NCI-H345 treated with DMSO at 0.1 percent for 48 hours (cell line): ENCODE measurements around the gene LAMTOR2.

Source experiments
- DNase-seq: peaks from one replicate; lab custom pipeline; 2025; ENCODE audit not compliant: unreplicated experiment; lab: John Stamatoyannopoulos, UW

The LAMTOR2 gene

DNA sequence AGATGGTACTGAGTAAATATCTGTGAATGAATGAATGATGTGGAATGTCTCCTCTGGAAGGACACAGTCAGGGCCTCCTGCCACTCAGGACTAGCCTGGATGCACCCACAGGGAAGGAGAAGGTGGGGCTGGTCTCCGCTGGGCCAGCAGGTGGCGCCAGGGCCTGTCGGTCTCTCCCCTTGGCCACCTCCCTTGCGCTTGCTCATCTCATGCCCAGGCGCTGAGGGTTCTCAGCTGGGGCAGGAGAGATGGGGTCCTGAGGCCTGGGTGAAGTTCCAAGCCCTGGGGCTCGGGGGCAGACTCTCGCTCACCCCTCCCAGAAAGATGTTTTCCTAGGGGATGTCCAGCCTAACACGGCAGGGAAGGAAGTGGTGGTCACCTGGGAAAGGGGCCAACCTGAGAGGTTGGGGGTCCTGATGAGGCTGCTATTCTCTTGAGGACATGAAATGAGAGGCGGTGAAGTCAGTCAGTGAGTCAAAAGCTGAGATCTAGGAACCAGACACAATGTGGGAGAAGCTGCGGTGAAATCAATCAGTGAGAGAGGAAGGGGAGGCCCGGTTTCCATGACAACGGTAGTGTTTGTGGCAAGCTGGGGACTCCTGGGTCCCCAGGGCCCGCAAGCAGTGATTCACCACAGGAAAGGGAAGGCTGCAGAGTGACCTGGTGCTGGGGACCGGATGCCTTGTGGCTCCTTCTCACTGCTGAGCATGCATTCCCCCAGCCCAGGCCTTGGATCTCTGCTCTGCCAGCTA lies 42.2 kb downstream of the LAMTOR2 start:
- peak; percentile 96 for DNase-seq

- DNase-seq: no peak
Observed at GRCh38 chr1:156097499-156098178, 43.1 kb downstream of the LAMTOR2 start.

- DNase-seq: no peak
Observed at GRCh38 chr1:156098784-156099183, 44.2 kb downstream of the LAMTOR2 start.

DNA sequence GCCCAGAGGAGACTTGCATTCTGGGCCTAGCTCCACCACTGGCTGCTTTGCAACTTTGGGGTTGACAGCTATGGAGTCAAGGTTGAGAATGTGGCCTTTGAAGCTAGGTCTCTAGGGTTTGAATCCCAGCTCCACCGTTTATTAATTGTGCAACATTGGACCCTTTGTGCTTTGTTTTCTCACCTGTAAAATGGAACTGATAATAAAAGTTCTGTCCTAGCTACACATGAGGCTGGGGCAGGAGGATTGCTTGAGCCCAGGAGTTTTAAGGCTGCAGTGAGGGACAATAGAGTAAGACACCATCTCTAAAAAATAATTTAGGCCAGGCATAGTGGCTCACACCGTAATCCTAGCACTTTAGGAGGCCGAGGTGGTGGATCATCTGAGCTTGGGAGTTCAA lies 44.7 kb downstream of the LAMTOR2 start:
- DNase-seq: no peak

DNA sequence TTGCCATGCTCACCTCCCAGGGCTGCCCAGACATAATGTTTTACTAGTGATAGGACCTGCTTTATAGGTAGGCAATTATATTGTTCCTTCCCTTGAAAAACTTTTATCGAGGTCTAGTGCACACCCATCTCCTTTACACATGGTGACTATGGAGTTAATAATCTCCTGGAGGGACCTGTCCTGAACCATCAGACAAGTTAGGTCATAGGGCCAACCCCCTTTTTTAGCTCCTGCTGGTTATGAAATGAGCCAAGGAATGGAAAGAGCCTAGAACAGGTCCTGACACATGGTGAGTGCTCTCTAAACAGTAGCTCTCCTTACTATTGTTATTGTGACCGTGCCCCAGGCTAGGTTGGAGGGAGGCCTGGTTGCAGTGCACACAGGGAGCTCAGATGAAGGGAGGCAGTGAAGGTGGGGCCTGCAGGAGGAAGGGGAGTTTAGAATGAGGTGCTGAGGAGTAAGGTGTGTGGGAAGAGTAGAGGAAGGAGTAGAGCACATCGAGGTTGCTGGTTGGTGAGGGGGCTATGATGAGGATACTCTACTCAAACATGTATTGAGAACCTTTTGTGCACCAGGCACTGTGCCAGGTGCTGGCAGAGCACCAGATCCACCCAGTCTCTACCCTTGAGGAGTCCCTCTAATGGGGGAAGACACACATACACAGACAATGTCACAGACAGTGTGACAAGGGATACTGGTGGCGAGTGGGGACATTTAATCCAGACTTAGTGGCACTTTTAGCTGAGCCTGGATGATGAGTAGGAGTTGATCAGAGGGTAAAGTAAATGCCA lies 45.8 kb downstream of the LAMTOR2 start:
- peak; percentile 88 for DNase-seq

GRCh38 chr1:156101880-156102279 lies 47.3 kb downstream of the LAMTOR2 start:
- DNase-seq: no peak

- DNase-seq: no peak
Observed at GRCh38 chr1:156102633-156103511, 48.3 kb downstream of the LAMTOR2 start.

- DNase-seq: no peak
Observed at GRCh38 chr1:156103521-156103947, 49.0 kb downstream of the LAMTOR2 start.

DNA sequence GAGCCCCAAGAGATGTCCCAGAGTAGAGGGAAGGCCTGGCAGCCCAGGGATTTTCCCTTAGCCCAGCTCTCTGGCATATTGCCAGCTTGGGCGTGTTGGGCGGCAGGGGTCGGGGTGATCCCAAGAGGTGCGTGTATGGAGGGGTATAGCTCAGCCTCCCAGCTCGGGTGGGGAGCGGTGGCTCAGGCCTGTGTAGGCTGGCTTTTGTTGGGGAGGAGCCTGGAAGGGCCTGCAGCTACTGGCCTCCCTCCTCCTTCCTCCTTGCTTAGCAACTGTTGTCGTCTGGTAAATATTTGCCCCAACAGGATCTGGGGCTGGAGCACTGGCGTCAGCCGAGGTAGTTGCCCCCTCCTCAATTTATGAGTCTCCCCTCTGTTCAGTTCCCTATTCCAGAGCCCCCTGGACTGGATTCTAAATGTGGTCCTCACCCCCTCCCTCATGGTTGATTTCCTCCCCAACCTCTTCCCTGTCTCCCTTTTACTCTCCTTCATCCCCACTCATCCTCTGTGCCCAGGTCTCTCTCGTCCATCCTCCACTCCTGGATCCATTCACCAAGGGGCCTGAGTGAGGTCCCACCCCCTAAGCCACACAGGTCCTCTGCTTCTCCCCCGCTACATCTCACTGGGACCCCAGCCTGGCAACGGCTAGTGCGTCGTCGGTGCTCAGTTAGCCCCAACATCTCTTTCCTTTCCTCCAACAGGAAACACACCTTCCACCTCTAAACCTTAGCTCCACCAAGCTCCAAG lies 49.7 kb downstream of the LAMTOR2 start:
- peak; percentile 96 for DNase-seq

DNA sequence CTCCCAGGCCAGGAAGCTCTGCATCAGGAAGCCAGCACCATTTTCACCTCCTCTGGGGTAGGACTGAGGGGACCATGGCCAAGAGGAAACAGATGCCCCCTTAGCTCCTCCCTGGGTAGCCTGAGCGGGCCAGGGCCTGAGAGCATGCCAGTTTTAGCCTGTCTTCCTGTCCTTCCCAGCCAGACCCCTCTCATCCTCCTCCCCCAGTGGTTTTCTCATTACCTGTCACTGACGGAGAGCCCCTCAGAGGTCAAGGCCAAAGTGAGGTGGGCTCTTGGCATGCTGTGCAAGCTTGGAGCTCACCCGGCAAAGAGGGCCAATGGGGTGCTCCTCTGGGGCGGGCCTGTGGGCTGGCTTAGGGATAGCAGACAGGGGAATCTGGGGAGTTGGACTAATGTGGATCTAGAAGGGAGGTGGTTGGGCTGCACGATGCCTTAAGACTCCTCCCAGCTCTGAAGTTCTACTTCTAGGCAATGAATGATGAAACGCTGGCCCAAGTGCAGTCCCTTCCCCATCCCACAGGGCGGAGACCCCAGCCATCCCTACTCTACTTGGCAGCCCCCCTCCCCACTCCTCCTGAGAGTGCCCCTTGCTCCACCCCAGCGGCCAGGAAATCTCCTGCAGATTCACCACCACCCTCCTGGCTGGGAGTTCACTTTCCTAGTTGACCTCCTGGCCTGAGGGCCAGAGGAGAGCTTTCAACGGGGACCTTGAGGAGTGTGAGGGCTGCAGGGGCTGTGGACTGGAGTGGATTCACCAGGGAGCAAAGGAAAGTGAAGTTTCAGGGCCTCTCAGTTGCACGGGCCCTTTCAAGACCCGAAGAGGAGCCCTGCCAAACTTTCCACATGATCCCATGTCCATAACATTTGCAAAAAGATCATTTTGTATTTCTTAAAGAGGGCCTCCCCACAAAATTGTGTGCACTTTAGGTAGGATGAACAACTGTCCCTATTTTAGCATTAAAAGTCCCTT lies 50.6 kb downstream of the LAMTOR2 start:
- no peak for DNase-seq

DNA sequence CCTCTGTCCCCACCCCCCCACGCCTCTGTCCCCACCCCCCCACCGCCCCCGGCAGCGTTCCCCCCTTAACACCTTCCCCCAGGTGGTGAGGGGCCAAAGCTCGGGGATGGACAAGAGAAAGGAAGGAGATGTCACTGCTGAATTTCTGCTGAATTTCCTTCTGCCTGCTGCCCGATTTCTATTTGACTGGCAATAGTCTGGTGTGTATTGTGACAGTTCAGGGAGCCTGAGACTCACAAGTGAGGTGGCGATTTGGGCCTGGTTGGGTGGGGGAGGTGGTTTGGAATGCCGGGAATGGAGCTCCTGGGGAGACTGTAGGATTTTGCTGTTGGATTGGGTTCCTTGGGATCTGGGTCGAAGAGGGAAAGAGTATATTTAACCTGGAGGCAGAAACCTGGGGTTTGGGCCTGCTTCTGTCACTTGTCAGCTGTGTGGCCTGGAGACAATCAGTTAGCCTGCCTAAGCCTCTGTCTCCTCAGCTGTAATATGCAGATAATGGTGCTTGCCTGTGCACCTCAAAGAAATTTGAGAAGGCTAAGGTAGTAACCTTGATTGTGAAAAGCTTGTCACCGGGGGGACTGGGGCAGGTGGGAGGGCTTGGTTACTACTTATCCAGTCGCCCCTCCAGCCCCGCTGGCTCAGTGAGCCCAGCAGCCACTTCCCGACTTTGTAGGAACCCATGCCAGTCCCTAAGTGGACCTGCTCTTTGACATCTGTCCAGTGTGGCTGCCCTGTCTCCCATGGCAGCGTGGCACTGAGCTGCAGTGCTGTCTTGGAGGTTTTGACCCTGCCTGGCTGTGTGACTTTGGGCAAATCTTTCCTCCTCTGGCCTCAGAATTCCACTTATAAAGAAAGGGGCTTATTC lies 52.3 kb downstream of the LAMTOR2 start:
- no peak for DNase-seq

DNA sequence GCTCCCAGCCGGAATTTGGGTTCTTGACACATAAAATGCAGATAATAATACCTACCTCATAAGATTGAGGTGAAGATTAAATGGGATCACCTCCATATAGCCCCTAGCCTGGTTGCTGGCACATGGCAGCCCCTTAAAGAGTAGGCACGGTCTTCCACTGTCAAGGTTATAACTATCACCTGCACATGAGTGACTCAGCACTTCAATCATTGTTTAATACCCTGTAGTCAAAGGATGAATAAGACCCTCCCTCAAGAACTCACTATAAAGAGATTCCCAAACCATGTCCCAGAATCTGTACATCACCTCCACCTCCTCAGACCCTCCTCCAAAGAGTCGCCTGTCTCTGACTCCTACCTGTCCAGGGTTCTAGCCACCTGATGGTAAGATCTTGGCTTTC lies 53.5 kb downstream of the LAMTOR2 start:
- no peak for DNase-seq
